Measurements from ENCODE around the gene DIS3.

The DIS3 gene

DNA sequence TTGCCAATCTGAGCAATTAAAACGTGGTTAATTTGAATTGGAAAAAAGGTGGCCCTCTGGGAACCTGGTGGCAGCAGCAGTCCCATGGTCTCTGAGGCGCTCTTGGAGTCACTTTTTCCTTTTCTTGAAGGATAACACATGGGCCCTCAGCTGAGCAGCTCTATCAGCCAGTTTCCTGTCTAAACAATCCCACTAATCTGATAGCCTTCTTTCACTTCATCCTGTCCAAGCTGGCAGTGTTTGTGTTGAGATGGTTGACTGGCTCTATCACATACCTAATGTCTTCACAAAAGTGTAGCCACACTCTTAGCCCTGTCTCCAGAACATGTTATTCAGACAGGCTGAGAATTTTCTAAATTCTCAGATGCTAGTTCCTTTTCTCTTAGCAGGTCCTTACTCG is 64.9 kb downstream of the DIS3 start:
- H3K27me3 ChIP-seq (replicated peaks in 2 of 5; ENCODE audit: control insufficient read depth in 4 of 5, insufficient read depth in 5 of 5, low read length in 4 of 5): no peaks in the 10 kb centered on the region
- WGBS (ENCODE audit: insufficient coverage): 95% methylated on average over 2 of the region's 3 CpGs
- H3K4me1 ChIP-seq (ENCODE audit: control extremely low read depth in 1 of 4, control insufficient read depth in 4 of 4, insufficient read depth in 4 of 4, low read length in 3 of 4): no peaks in the 10 kb centered on the region
- ChIA-PET CTCF (no interaction called here), POLR2A (no interaction called here)
- H3K9me3 ChIP-seq (ENCODE audit: control extremely low read depth in 1 of 5, control insufficient read depth in 4 of 5, insufficient read depth in 2 of 5, low read depth in 1 of 5, low read length in 4 of 5): peaks cover 0 to 17% (median 16%) of the 10 kb centered on the region in 5 experiments
- H3K27ac ChIP-seq (ENCODE audit: insufficient read depth in 1 of 2, low read depth in 1 of 2, low read length in 2 of 2, poor library complexity in 1 of 2, severe bottlenecking in 2 of 2): no peak overlapping the region
- H3K36me3 ChIP-seq (ENCODE audit: control insufficient read depth in 4 of 4, insufficient read depth in 4 of 4, low read length in 3 of 4): peaks cover 25 to 71% (median 48%) of the 10 kb centered on the region in 4 experiments
- H3K4me3 ChIP-seq (ENCODE audit: control insufficient read depth in 1 of 7, extremely low read depth in 1 of 7, insufficient read depth in 4 of 7, low read depth in 2 of 7, low read length in 6 of 7): no peak overlapping the region
- DNase-seq: no peak

Data from common myeloid progenitor, CD34-positive (primary cell).